ENCODE results near the gene HOXA11. TPM values are rescaled to one million over a fixed set of nuclear protein-coding genes. Genes with fewer than 3 reads are reported as not detected.

HOXA11 gene
- total and polyA plus RNA-seq, 7 experiments from 2014 or later: not detected

GRCh38 chr7:27194002-27194352, 8.9 kb upstream of the HOXA11 start:
- DNase-seq (no peak), ATAC-seq (no peak)
- Mint-ChIP-seq H3K4me3 (peak overlapping the region in 7 of 10 donors; percentile 11 to 84 (median 68)), H3K27me3 (peaks cover 87 to 93% (median 92%) of the 10 kb centered on the region in 5 donors), H3K9me3 (peaks cover 0 to 12% (median 0%) of the 10 kb centered on the region in 11 donors), H3K4me1 (peaks cover 14 to 48% (median 33%) of the 10 kb centered on the region in 7 donors), H3K27ac (peak overlapping the region in 2 of 9 donors; percentile 31 to 66), H3K36me3 (peaks cover 0 to 4% (median 0%) of the 10 kb centered on the region in 5 donors)
- Histone ChIP-seq H3K27me3 (ENCODE audit: control insufficient read depth in 2 of 2, insufficient read depth in 2 of 2, low read length in 2 of 2) (peaks cover 28 to 77% of the 10 kb centered on the region in 2 donors), H3K36me3 (ENCODE audit: control insufficient read depth in 2 of 3, insufficient read depth in 3 of 3, low read length in 3 of 3) (no peaks in the 10 kb centered on the region), H3K27ac (ENCODE audit: low read depth, low read length) (no peak overlapping the region), H3K4me3 (ENCODE audit: low read length) (no peak overlapping the region), H3K9me3 (ENCODE audit: control insufficient read depth in 2 of 3, low read length in 3 of 3) (no peaks in the 10 kb centered on the region), H3K4me1 (ENCODE audit: control insufficient read depth in 2 of 2, insufficient read depth in 2 of 2, low read length in 2 of 2) (peaks cover 13 to 25% of the 10 kb centered on the region in 2 donors)
- intact Hi-C loops (cut with micrococcal nuclease): loop anchor here (10.0 kb wide), 4 partner anchors 981 to 1761 kb away; partner anchors contain the start of gene TRIL (in 1 of the 2)
- CTCF ChIA-PET: interaction anchor here (0.5 to 1.8 kb wide), 2 partner anchors 15 to 589 kb away, joined by 3 to 4 read pairs; no protein-coding TSS in a partner anchor
- POLR2A ChIA-PET: no interaction called here

- Mint-ChIP-seq H3K27me3 (peaks cover 87 to 93% (median 92%) of the 10 kb centered on the region in 5 donors), H3K4me3 (peak overlapping the region; percentile 14 to 84 (median 60)), H3K27ac (peak overlapping the region in 2 of 9 donors; percentile 31 to 66), H3K36me3 (peaks cover 0 to 4% (median 0%) of the 10 kb centered on the region in 5 donors), H3K4me1 (peaks cover 18 to 50% (median 34%) of the 10 kb centered on the region in 7 donors), H3K9me3 (peaks cover 0 to 12% (median 0%) of the 10 kb centered on the region in 11 donors)
- ATAC-seq: no peak
- Histone ChIP-seq H3K9me3 (ENCODE audit: control insufficient read depth in 2 of 3, low read length in 3 of 3) (no peaks in the 10 kb centered on the region), H3K36me3 (ENCODE audit: control insufficient read depth in 2 of 3, insufficient read depth in 3 of 3, low read length in 3 of 3) (no peaks in the 10 kb centered on the region), H3K27ac (ENCODE audit: low read depth, low read length) (no peak overlapping the region), H3K4me3 (ENCODE audit: low read length) (no peak overlapping the region), H3K27me3 (ENCODE audit: control insufficient read depth in 2 of 2, insufficient read depth in 2 of 2, low read length in 2 of 2) (peaks cover 26 to 77% of the 10 kb centered on the region in 2 donors), H3K4me1 (ENCODE audit: control insufficient read depth in 2 of 2, insufficient read depth in 2 of 2, low read length in 2 of 2) (peaks cover 14 to 27% of the 10 kb centered on the region in 2 donors)
- CTCF ChIA-PET: no interaction called here
- POLR2A ChIA-PET: no interaction called here
- no peak for DNase-seq
- intact Hi-C loops (cut with micrococcal nuclease): loop anchor here (10.0 kb wide), 4 partner anchors 981 to 1761 kb away; partner anchors contain the start of gene TRIL (in 1 of the 2)
These were observed 8.4 kb upstream of the HOXA11 start for GRCh38 chr7:27193335-27194001.

GRCh38 chr7:27192546-27193334, 7.7 kb upstream of the HOXA11 start:
- peak; percentile 62 for ATAC-seq
- H3K4me1 ChIP-seq (ENCODE audit: control insufficient read depth in 2 of 2, insufficient read depth in 2 of 2, low read length in 2 of 2): peaks cover 21 to 34% of the 10 kb centered on the region in 2 donors
- H3K27ac Mint-ChIP-seq: peak overlapping the region in 1 of 9 donors; percentile 30

GRCh38 chr7:27191833-27192545, 7.0 kb upstream of the HOXA11 start:
- peaks cover 0 to 8% (median 0%) of the 10 kb centered on the region in 11 donors for H3K9me3 Mint-ChIP-seq
- Histone ChIP-seq H3K4me3 (ENCODE audit: low read length) (no peak overlapping the region), H3K27ac (ENCODE audit: low read depth, low read length) (no peak overlapping the region), H3K9me3 (ENCODE audit: control insufficient read depth in 2 of 3, low read length in 3 of 3) (no peaks in the 10 kb centered on the region), H3K4me1 (ENCODE audit: control insufficient read depth in 2 of 2, insufficient read depth in 2 of 2, low read length in 2 of 2) (peaks cover 22 to 41% of the 10 kb centered on the region in 2 donors), H3K36me3 (ENCODE audit: control insufficient read depth in 2 of 3, insufficient read depth in 3 of 3, low read length in 3 of 3) (no peaks in the 10 kb centered on the region), H3K27me3 (ENCODE audit: control insufficient read depth in 2 of 2, insufficient read depth in 2 of 2, low read length in 2 of 2) (peaks cover 36 to 78% of the 10 kb centered on the region in 2 donors)
- H3K4me1 Mint-ChIP-seq: peaks cover 20 to 57% (median 41%) of the 10 kb centered on the region in 7 donors
- H3K27me3 Mint-ChIP-seq: peaks cover 87 to 93% (median 92%) of the 10 kb centered on the region in 5 donors
- DNase-seq: no peak
- intact Hi-C loops (cut with micrococcal nuclease): loop anchor here (10.0 kb wide), 4 partner anchors 983 to 1763 kb away; partner anchors contain the start of gene TRIL (in 1 of the 2)
- peak overlapping the region in 2 of 9 donors; percentile 28 to 58 for H3K27ac Mint-ChIP-seq
- peaks cover 0 to 4% (median 0%) of the 10 kb centered on the region in 5 donors for H3K36me3 Mint-ChIP-seq
- H3K4me3 Mint-ChIP-seq: peak overlapping the region in 9 of 10 donors; percentile 7 to 84 (median 67)
- no peak for ATAC-seq
- ChIA-PET POLR2A (no interaction called here), CTCF (interaction anchor here (1.0 kb wide), 1 partner anchor 826 kb away, joined by 3 read pairs; no protein-coding TSS in a partner anchor)

More at GRCh38 chr7:27192546-27193334, 7.7 kb upstream of the HOXA11 start:
- intact Hi-C loops (cut with micrococcal nuclease): loop anchor here (10.0 kb wide), 4 partner anchors 982 to 1762 kb away; partner anchors contain the start of gene TRIL (in 1 of the 2)
- ChIA-PET POLR2A (interaction anchor here (0.6 kb wide), 1 partner anchor 398 kb away, joined by 3 read pairs; no protein-coding TSS in a partner anchor), CTCF (interaction anchor here (1.0 kb wide), 1 partner anchor 825 kb away, joined by 3 read pairs; no protein-coding TSS in a partner anchor)
- H3K9me3 Mint-ChIP-seq: peaks cover 0 to 6% (median 0%) of the 10 kb centered on the region in 11 donors
- H3K4me1 Mint-ChIP-seq: peaks cover 21 to 50% (median 34%) of the 10 kb centered on the region in 7 donors
- Histone ChIP-seq H3K27me3 (ENCODE audit: control insufficient read depth in 2 of 2, insufficient read depth in 2 of 2, low read length in 2 of 2) (peaks cover 33 to 78% of the 10 kb centered on the region in 2 donors), H3K9me3 (ENCODE audit: control insufficient read depth in 2 of 3, low read length in 3 of 3) (no peaks in the 10 kb centered on the region), H3K4me3 (ENCODE audit: low read length) (peak overlapping the region; percentile 14), H3K27ac (ENCODE audit: low read depth, low read length) (no peak overlapping the region), H3K36me3 (ENCODE audit: control insufficient read depth in 2 of 3, insufficient read depth in 3 of 3, low read length in 3 of 3) (no peaks in the 10 kb centered on the region)
- H3K4me3 Mint-ChIP-seq: peak overlapping the region in 9 of 10 donors; percentile 70 to 84 (median 74)
- peaks cover 0 to 4% (median 0%) of the 10 kb centered on the region in 5 donors for H3K36me3 Mint-ChIP-seq
- DNase-seq: no peak
- H3K27me3 Mint-ChIP-seq: peaks cover 87 to 93% (median 92%) of the 10 kb centered on the region in 5 donors

- ChIA-PET CTCF (no interaction called here), POLR2A (interaction anchor here (0.7 kb wide), 1 partner anchor 508 kb away, joined by 3 read pairs; no protein-coding TSS in a partner anchor)
- DNase-seq (peak in 1 of 9 donors; percentile 3), ATAC-seq (no peak)
- intact Hi-C loops (cut with micrococcal nuclease): loop anchor here (10.0 kb wide), 4 partner anchors 984 to 1764 kb away; partner anchors contain the start of gene TRIL (in 1 of the 2)
- Histone ChIP-seq H3K4me1 (ENCODE audit: control insufficient read depth in 2 of 2, insufficient read depth in 2 of 2, low read length in 2 of 2) (peaks cover 29 to 41% of the 10 kb centered on the region in 2 donors), H3K27me3 (ENCODE audit: control insufficient read depth in 2 of 2, insufficient read depth in 2 of 2, low read length in 2 of 2) (peaks cover 41 to 78% of the 10 kb centered on the region in 2 donors), H3K9me3 (ENCODE audit: control insufficient read depth in 2 of 3, low read length in 3 of 3) (no peaks in the 10 kb centered on the region), H3K4me3 (ENCODE audit: low read length) (no peak overlapping the region), H3K27ac (ENCODE audit: low read depth, low read length) (no peak overlapping the region), H3K36me3 (ENCODE audit: control insufficient read depth in 2 of 3, insufficient read depth in 3 of 3, low read length in 3 of 3) (no peaks in the 10 kb centered on the region)
- H3K27me3 Mint-ChIP-seq: peaks cover 87 to 93% (median 92%) of the 10 kb centered on the region in 5 donors
- peak overlapping the region in 3 of 9 donors; percentile 3 to 48 (median 38) for H3K27ac Mint-ChIP-seq
- peak overlapping the region in 7 of 10 donors; percentile 1 to 74 (median 19) for H3K4me3 Mint-ChIP-seq
- H3K4me1 Mint-ChIP-seq: peaks cover 19 to 62% (median 44%) of the 10 kb centered on the region in 7 donors
- H3K36me3 Mint-ChIP-seq: peaks cover 0 to 4% (median 0%) of the 10 kb centered on the region in 5 donors
- peaks cover 0 to 9% (median 0%) of the 10 kb centered on the region in 11 donors for H3K9me3 Mint-ChIP-seq
These were observed 6.2 kb upstream of the HOXA11 start for GRCh38 chr7:27191161-27191731.

Measured in naive thymus-derived CD4-positive, alpha-beta T cell (primary cell).